NCI-H2227 (cell line): ENCODE results near the gene HEATR9.

Experiments
- DNase-seq: peaks from one replicate; lab custom pipeline; 2025; ENCODE audit not compliant: unreplicated experiment; lab: John Stamatoyannopoulos, UW

The HEATR9 gene

GRCh38 chr17:35894206-35894605 lies 25.5 kb upstream of the HEATR9 start:
- DNase-seq = no peak

- no peak for DNase-seq
Observed at GRCh38 chr17:35893751-35894150, 25.1 kb upstream of the HEATR9 start.

- DNase-seq = no peak
Observed at GRCh38 chr17:35892091-35893035, 23.7 kb upstream of the HEATR9 start.

GRCh38 chr17:35891269-35891668 lies 22.6 kb upstream of the HEATR9 start:
- no peak for DNase-seq

GRCh38 chr17:35890774-35891155 lies 22.1 kb upstream of the HEATR9 start:
- no peak for DNase-seq

GRCh38 chr17:35889818-35890773 lies 21.4 kb upstream of the HEATR9 start:
- DNase-seq = peak; percentile 47

GRCh38 chr17:35889241-35889640 lies 20.6 kb upstream of the HEATR9 start:
- DNase-seq = no peak

GRCh38 chr17:35879773-35880654 lies 11.3 kb upstream of the HEATR9 start, which contains the start of gene CCL5:
Gene CCL5 (minus strand): TSS chr17:35880360.
- DNase-seq = no peak

GRCh38 chr17:35878361-35878760 lies 9.7 kb upstream of the HEATR9 start:
- DNase-seq = no peak

GRCh38 chr17:35877345-35878029 lies 8.8 kb upstream of the HEATR9 start:
- no peak for DNase-seq

- DNase-seq = no peak
Observed at GRCh38 chr17:35876534-35876933, 7.8 kb upstream of the HEATR9 start.

- no peak for DNase-seq
Observed at GRCh38 chr17:35875800-35876139, 7.1 kb upstream of the HEATR9 start.

GRCh38 chr17:35875072-35875799 lies 6.5 kb upstream of the HEATR9 start:
- no peak for DNase-seq

GRCh38 chr17:35872196-35872980 lies 3.7 kb upstream of the HEATR9 start:
- no peak for DNase-seq

- no peak for DNase-seq
Observed at GRCh38 chr17:35870906-35871819, 2.5 kb upstream of the HEATR9 start.

- DNase-seq = no peak
Observed at GRCh38 chr17:35867574-35867973, 1.1 kb downstream of the HEATR9 start.

GRCh38 chr17:35866341-35866950 lies 2.2 kb downstream of the HEATR9 start:
- DNase-seq = no peak
